NT2/D1 (cell line): Measurements from ENCODE around the gene NTPCR.

Source experiments
- SUZ12 ChIP-seq: IDR thresholded peaks from 2 replicates; pipeline ENCODE4 v1.6.1; 2011; ENCODE audit not compliant: insufficient read length, insufficient read depth; ENCODE audit errors: extremely low read depth
- YY1 ChIP-seq: IDR thresholded peaks from 2 replicates; pipeline ENCODE4 v1.6.1; 2011; ENCODE audit not compliant: insufficient read length, insufficient read depth
- ZNF274 ChIP-seq: IDR thresholded peaks from 2 replicates; pipeline ENCODE4 v1.6.1; 2011; ENCODE audit warnings: mild to moderate bottlenecking, low read depth, low read length

DNA sequence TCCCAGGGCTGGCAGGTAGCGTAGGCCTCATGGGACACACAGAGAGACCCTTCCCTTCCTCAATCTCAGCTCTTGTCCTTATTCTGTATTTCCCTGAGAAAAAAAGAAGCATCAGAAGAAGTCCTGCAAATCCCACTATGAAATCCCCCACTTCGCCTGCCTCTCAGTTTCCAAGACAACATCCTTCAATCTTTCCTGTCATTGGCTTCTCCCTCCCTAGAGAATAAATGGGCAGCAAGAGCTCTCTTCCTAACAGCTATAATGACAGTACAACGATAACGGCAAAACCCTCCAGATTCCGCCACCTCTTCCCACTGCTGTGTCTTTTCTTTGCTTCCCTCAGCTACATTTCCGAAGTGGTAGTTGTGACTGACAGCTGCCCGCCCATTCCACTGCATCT is 41.6 kb upstream of the NTPCR start:
- no peak for TF ChIP-seq ZNF274
- TF ChIP-seq YY1 = no peak
- TF ChIP-seq SUZ12 = no peak
